Keratinocyte (primary cell): ENCODE results near the gene CTR9.

Experiments
- EZH2 ChIP-seq: IDR thresholded peaks from one replicate; pipeline ENCODE4 v1.6.1; 2012; ENCODE audit warnings: inconsistent platforms, mild to moderate bottlenecking, low read length, moderate library complexity
- TF ChIP-seq, protein P1 (sequence below), 3 experiments: IDR thresholded peaks in 1 of 3; conservative IDR thresholded peaks in 1 of 3; optimal IDR thresholded peaks in 1 of 3; 2 replicates in 2 of 3; 3 replicates in 1 of 3; pipeline versions ENCODE3 to v1.5.1; 2011; ENCODE audit warnings: low read length in 3 of 3, mild to moderate bottlenecking in 3 of 3, moderate library complexity in 2 of 3, control low read depth in 1 of 3, inconsistent platforms in 1 of 3; ENCODE audit not compliant: insufficient read depth in 2 of 3; ENCODE audit errors: extremely low read depth in 1 of 3

- no peak for TF ChIP-seq EZH2
- TF ChIP-seq, protein P1, sequence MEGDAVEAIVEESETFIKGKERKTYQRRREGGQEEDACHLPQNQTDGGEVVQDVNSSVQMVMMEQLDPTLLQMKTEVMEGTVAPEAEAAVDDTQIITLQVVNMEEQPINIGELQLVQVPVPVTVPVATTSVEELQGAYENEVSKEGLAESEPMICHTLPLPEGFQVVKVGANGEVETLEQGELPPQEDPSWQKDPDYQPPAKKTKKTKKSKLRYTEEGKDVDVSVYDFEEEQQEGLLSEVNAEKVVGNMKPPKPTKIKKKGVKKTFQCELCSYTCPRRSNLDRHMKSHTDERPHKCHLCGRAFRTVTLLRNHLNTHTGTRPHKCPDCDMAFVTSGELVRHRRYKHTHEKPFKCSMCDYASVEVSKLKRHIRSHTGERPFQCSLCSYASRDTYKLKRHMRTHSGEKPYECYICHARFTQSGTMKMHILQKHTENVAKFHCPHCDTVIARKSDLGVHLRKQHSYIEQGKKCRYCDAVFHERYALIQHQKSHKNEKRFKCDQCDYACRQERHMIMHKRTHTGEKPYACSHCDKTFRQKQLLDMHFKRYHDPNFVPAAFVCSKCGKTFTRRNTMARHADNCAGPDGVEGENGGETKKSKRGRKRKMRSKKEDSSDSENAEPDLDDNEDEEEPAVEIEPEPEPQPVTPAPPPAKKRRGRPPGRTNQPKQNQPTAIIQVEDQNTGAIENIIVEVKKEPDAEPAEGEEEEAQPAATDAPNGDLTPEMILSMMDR (optimal IDR thresholded peaks at IDR 0.05 in 1 of 3, IDR thresholded peaks at IDR 0.05 in 1 of 3, conservative IDR thresholded peaks at IDR 0.05 in 1 of 3; ENCODE audit: extremely low read depth in 1 of 3, insufficient read depth in 2 of 3, low read length in 3 of 3), result no peak
Measured at GRCh38 chr11:10785146-10785474, 34.1 kb downstream of the CTR9 start.
